ENCODE results near the gene FXYD1.

- peak; percentile 39 for TF ChIP-seq CTCF (IDR thresholded peaks at IDR 0.05; ENCODE audit: low read depth, low read length)
- no peak for TF ChIP-seq EZH2phosphoT487 (IDR thresholded peaks at IDR 0.05; ENCODE audit: low read depth)
Observed at GRCh38 chr19:35142606-35143230, 4.1 kb downstream of the FXYD1 start.

Measured in OCI-LY3 (cell line).